ENCODE data around the gene AFF3. TPM values are rescaled to one million over a fixed set of nuclear protein-coding genes. Genes with fewer than 3 reads are reported as not detected.
"Not testable (repeated sequence)": the region's sequence is repeated elsewhere in the genome, so short reads cannot be mapped to it uniquely, and the experiment has no call there.

AFF3 gene
- total and polyA plus RNA-seq, 2 donors (not counting 3 experiments of a cell fraction or from before 2014, with no cell fraction given): 0.06 to 0.07 TPM

GRCh38 chr2:100102466-100103180, 39.8 kb downstream of the AFF3 start:
- H3K9me1 ChIP-seq (replicated peaks; ENCODE audit: control insufficient read depth, extremely low read depth, insufficient read depth, low read length); H4K20me1 ChIP-seq (replicated peaks; ENCODE audit: control insufficient read depth, extremely low read depth, insufficient read depth, low read length); dilution Hi-C loops (cut with MboI; ENCODE audit: extremely low pct_ligation_motif_present, low sequenced_read_pairs); H3K4me2 ChIP-seq (ENCODE audit: insufficient read depth, low read length); H3K36me3 ChIP-seq (ENCODE audit: control insufficient read depth in 2 of 2, extremely low read depth in 1 of 2, insufficient read depth in 2 of 2, low read length in 2 of 2); POLR2A ChIA-PET; H3K27ac ChIP-seq (ENCODE audit: insufficient read depth, low read depth, low read length); FAIRE-seq; H3K9ac ChIP-seq (replicated peaks; ENCODE audit: extremely low read depth, insufficient read depth, low read length); BruUV-seq (replicated peaks); H3K4me1 ChIP-seq (ENCODE audit: control insufficient read depth, extremely low read depth, insufficient read depth, low read length); H3K9me3 ChIP-seq (replicated peaks; ENCODE audit: control insufficient read depth, insufficient read depth, low read length); intact Hi-C loops (cut with micrococcal nuclease); H3K4me3 ChIP-seq (replicated peaks in 1 of 3; ENCODE audit: insufficient read depth in 1 of 3, low read depth in 1 of 3, low read length in 3 of 3); DNase-seq (ENCODE audit: low read depth, low spot score); H2AFZ ChIP-seq (ENCODE audit: low read depth, low read length); H3K79me2 ChIP-seq (ENCODE audit: control insufficient read depth, insufficient read depth, low read length); CTCF ChIA-PET: not testable (repeated sequence)
- peaks cover 21 to 26% of the 10 kb centered on the region in 2 experiments for H3K27me3 ChIP-seq (ENCODE audit: control insufficient read depth in 2 of 2, insufficient read depth in 2 of 2, low read length in 2 of 2)

- CTCF ChIA-PET; H3K79me2 ChIP-seq (ENCODE audit: control insufficient read depth, insufficient read depth, low read length); H3K4me3 ChIP-seq (replicated peaks in 1 of 3; ENCODE audit: insufficient read depth in 1 of 3, low read depth in 1 of 3, low read length in 3 of 3); H3K27me3 ChIP-seq (ENCODE audit: control insufficient read depth in 2 of 2, insufficient read depth in 2 of 2, low read length in 2 of 2); H3K9ac ChIP-seq (replicated peaks; ENCODE audit: extremely low read depth, insufficient read depth, low read length); H3K9me1 ChIP-seq (replicated peaks; ENCODE audit: control insufficient read depth, extremely low read depth, insufficient read depth, low read length); POLR2A ChIA-PET; H3K27ac ChIP-seq (ENCODE audit: insufficient read depth, low read depth, low read length); FAIRE-seq; DNase-seq (ENCODE audit: low read depth, low spot score); H3K4me2 ChIP-seq (ENCODE audit: insufficient read depth, low read length); intact Hi-C loops (cut with micrococcal nuclease); H2AFZ ChIP-seq (ENCODE audit: low read depth, low read length); dilution Hi-C loops (cut with MboI; ENCODE audit: extremely low pct_ligation_motif_present, low sequenced_read_pairs); BruUV-seq (replicated peaks); H3K9me3 ChIP-seq (replicated peaks; ENCODE audit: control insufficient read depth, insufficient read depth, low read length); H3K36me3 ChIP-seq (ENCODE audit: control insufficient read depth in 2 of 2, extremely low read depth in 1 of 2, insufficient read depth in 2 of 2, low read length in 2 of 2); H3K4me1 ChIP-seq (ENCODE audit: control insufficient read depth, extremely low read depth, insufficient read depth, low read length); H4K20me1 ChIP-seq (replicated peaks; ENCODE audit: control insufficient read depth, extremely low read depth, insufficient read depth, low read length): not testable (repeated sequence)
Observed at GRCh38 chr2:100098855-100099254, 43.5 kb downstream of the AFF3 start.

GRCh38 chr2:100097611-100098294, 44.6 kb downstream of the AFF3 start:
- H2AFZ ChIP-seq (ENCODE audit: low read depth, low read length); FAIRE-seq; POLR2A ChIA-PET; CTCF ChIA-PET; DNase-seq (ENCODE audit: low read depth, low spot score); H3K4me2 ChIP-seq (ENCODE audit: insufficient read depth, low read length); H3K9ac ChIP-seq (replicated peaks; ENCODE audit: extremely low read depth, insufficient read depth, low read length); H3K9me3 ChIP-seq (replicated peaks; ENCODE audit: control insufficient read depth, insufficient read depth, low read length); H3K9me1 ChIP-seq (replicated peaks; ENCODE audit: control insufficient read depth, extremely low read depth, insufficient read depth, low read length); H4K20me1 ChIP-seq (replicated peaks; ENCODE audit: control insufficient read depth, extremely low read depth, insufficient read depth, low read length); intact Hi-C loops (cut with micrococcal nuclease); H3K4me3 ChIP-seq (replicated peaks in 1 of 3; ENCODE audit: insufficient read depth in 1 of 3, low read depth in 1 of 3, low read length in 3 of 3); BruUV-seq (replicated peaks); H3K27ac ChIP-seq (ENCODE audit: insufficient read depth, low read depth, low read length); H3K79me2 ChIP-seq (ENCODE audit: control insufficient read depth, insufficient read depth, low read length); H3K36me3 ChIP-seq (ENCODE audit: control insufficient read depth in 2 of 2, extremely low read depth in 1 of 2, insufficient read depth in 2 of 2, low read length in 2 of 2); dilution Hi-C loops (cut with MboI; ENCODE audit: extremely low pct_ligation_motif_present, low sequenced_read_pairs); H3K4me1 ChIP-seq (ENCODE audit: control insufficient read depth, extremely low read depth, insufficient read depth, low read length); H3K27me3 ChIP-seq (ENCODE audit: control insufficient read depth in 2 of 2, insufficient read depth in 2 of 2, low read length in 2 of 2): not testable (repeated sequence)

- H3K4me2 ChIP-seq (ENCODE audit: insufficient read depth, low read length); H3K27me3 ChIP-seq (ENCODE audit: control insufficient read depth in 2 of 2, insufficient read depth in 2 of 2, low read length in 2 of 2); H3K9ac ChIP-seq (replicated peaks; ENCODE audit: extremely low read depth, insufficient read depth, low read length); H3K4me3 ChIP-seq (replicated peaks in 1 of 3; ENCODE audit: insufficient read depth in 1 of 3, low read depth in 1 of 3, low read length in 3 of 3); FAIRE-seq; POLR2A ChIA-PET; H3K9me1 ChIP-seq (replicated peaks; ENCODE audit: control insufficient read depth, extremely low read depth, insufficient read depth, low read length); intact Hi-C loops (cut with micrococcal nuclease); CTCF ChIA-PET; H3K4me1 ChIP-seq (ENCODE audit: control insufficient read depth, extremely low read depth, insufficient read depth, low read length); H3K9me3 ChIP-seq (replicated peaks; ENCODE audit: control insufficient read depth, insufficient read depth, low read length); DNase-seq (ENCODE audit: low read depth, low spot score); H3K79me2 ChIP-seq (ENCODE audit: control insufficient read depth, insufficient read depth, low read length); H3K36me3 ChIP-seq (ENCODE audit: control insufficient read depth in 2 of 2, extremely low read depth in 1 of 2, insufficient read depth in 2 of 2, low read length in 2 of 2); dilution Hi-C loops (cut with MboI; ENCODE audit: extremely low pct_ligation_motif_present, low sequenced_read_pairs); H4K20me1 ChIP-seq (replicated peaks; ENCODE audit: control insufficient read depth, extremely low read depth, insufficient read depth, low read length); H2AFZ ChIP-seq (ENCODE audit: low read depth, low read length); H3K27ac ChIP-seq (ENCODE audit: insufficient read depth, low read depth, low read length); BruUV-seq (replicated peaks): not testable (repeated sequence)
Observed at GRCh38 chr2:100095845-100096244, 46.5 kb downstream of the AFF3 start.
